GM12891 (cell line): ENCODE measurements around the gene FYB2.

Experiments used
- POLR2A ChIP-seq: IDR thresholded peaks from 2 replicates; pipeline ENCODE4 v1.6.1; 2011; ENCODE audit warnings: low read depth, low read length, control low read depth
- POLR2AphosphoS5 ChIP-seq: IDR thresholded peaks from 2 replicates; pipeline ENCODE4 v1.6.1; 2011; ENCODE audit warnings: low read depth, low read length, control low read depth
- SPI1 ChIP-seq: IDR thresholded peaks from 2 replicates; pipeline ENCODE4 v1.6.1; 2011; ENCODE audit warnings: low read depth, low read length, control low read depth

DNA sequence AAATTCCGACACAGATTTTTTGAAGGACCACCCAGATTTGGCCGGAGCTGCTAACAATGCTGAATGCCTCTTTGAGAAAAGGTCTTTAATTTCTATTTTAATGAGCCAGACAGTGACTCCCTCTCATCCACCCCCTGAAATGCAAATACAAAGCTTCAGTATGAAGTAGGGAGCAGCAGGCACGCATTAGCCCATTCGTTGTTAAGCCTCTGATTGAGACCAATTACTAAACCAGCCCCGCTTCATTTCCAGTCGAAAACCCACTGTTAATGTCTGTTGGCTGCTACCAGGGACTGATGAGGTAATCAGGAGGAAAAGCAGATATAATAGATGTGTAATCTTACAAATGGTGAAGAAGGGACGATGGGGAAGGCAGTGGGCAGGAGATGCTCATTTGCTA lies 30.5 kb upstream of the FYB2 start:
- TF ChIP-seq POLR2A (no peak), POLR2AphosphoS5 (no peak), SPI1 (no peak)
